GM12874 (cell line): ENCODE data around the gene TMEM121B.

Experiments used
- CTCF ChIP-seq: IDR thresholded peaks from 2 replicates; pipeline ENCODE4 v1.5.1; 2011; ENCODE audit warnings: low read depth, mild to moderate bottlenecking, control low read depth, low read length, moderate library complexity; ENCODE audit not compliant: insufficient read depth

The TMEM121B gene

DNA sequence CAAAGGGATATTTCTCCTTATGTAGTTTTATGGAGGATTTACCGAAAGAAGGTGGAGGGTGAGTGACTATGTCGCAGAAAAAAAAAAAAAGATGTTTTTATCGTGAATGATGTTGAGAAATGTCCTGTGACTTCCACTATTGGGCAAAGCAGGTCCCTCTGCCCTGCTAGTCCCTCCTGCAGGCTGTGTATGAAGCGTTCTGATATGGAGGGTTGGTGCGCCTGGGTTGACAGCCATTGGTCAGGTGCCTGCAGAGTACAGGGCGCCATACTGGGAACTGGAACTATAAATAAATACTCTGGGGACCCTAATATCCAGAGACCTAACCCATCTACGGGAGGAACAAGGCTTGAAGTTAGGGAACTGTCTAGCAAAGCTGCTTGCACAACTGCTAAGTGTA, 34.9 kb downstream of the TMEM121B start:
- no peak for TF ChIP-seq CTCF

DNA sequence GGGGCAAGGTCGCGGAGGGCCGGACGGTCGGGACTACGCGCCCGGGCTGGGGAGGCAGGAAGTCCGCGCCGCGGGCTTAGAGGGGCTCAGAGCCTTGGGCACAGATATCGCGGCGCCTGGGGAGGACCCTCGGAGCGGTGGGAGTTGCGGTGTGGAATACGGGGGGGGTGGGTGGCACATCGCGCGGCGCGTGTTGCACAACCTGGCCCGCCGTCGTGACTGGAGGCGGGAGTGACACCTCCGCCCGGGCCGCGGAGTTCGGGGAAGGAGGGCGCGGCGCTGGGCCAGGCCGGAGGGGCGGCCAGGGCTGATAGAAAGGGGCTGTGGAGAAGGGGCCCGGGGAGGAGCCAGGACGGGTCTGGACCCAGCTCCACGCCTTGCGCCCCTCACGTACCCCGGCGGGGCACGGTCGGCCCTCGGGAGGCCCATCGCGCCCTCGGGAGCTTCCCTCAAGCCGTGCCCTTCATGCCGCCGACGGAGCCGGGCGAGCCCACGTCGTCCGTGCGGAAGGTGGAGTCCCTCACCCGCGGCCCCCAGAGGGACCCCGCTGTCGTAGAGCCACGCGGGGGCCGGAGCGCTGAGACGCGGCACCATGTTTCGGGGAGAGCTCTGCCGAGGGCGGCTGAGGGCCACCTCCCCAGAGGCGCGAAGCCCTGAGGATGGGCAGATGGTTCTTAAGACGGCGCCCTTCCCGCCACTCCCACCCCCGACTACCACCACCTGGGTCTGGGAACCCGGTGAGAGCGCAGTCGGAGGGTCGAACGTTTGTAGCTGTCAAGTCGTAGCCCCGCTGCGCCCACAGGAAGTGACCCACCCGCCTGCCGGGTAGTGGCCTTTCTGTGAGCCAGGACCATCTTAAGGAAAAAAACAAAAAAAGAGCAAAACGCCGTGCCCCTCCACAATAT, 35.6 kb downstream of the TMEM121B start:
- TF ChIP-seq CTCF: no peak

- no peak for TF ChIP-seq CTCF
These were observed 36.4 kb downstream of the TMEM121B start, which contains the start of gene IL17RA for GRCh38 chr22:17084554-17085276. Gene IL17RA, plus strand, starts transcription at chr22:17085000. Its CDS starts 92 bp downstream, at chr22:17085092.

DNA sequence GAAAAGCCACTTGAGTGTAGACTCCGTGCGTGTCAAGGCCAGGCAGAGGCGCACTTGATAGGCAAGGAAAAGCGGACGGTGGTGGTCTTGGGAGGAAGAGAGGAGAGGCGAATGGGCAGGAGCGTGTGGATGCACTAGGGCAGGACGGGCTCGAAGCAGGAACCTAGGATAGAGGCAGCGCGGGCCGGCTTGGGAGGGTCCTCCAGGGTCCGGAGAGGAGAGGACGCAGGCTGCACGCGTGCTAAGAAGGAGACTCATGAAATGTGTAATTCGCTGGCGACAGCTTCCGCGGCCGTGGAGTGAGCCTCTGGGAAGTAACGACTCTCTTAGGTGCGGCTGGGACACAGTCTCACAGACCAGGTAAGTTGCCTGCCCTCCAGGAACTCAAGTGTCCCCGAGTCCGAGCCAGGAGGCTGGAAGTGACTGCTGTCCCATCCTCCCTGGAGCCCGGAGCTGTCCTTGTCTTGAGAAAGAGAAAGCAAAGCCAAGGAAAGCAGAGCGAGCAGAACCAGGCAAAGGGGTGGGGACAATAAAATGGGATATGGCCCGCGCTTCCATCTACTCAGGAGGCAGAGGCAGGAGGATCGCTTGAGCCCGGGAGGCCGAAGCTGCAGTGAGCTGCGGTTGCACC, 37.2 kb downstream of the TMEM121B start:
- TF ChIP-seq CTCF: no peak

GRCh38 chr22:17083255-17083654, 37.9 kb downstream of the TMEM121B start:
- TF ChIP-seq CTCF: no peak

DNA sequence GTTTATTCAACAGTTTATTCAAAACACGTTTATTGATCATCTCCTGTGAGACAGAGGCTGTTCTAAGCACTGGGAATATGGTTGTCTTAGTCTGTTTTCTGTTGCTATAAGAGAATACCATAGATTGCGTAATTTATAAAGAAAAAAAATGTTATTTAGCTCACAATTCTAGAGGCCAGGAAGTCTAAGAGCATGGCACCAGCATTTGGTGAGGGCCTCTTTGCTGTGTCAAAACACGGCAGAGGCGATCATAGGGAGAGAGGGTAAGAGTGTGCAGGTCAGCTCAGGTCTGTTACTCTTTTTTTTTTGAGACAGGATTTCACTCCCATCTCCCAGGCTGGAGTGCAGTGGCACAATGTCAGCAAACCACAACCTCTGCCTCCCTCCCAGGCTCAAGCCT, 41.6 kb downstream of the TMEM121B start:
- TF ChIP-seq CTCF: no peak

- TF ChIP-seq CTCF: no peak
These were observed 43.9 kb downstream of the TMEM121B start for GRCh38 chr22:17077255-17077654.
